GM06990 (cell line): Measurements from ENCODE around the gene DMAP1.
A peak's percentile ranks its signal among the peaks of the same experiment; 100 is the strongest.
"Not testable (repeated sequence)": the region's sequence is repeated elsewhere in the genome, so short reads cannot be mapped to it uniquely, and the experiment has no call there.

Experiments used
- DNase-seq: peaks from one replicate; pipeline ENCODE4 v3.0.0-alpha.2; 2011; ENCODE audit not compliant: insufficient read length; ENCODE audit errors: extremely low read depth
- H3K27me3 ChIP-seq: replicated peaks from 2 replicates; pipeline ENCODE4 v1.6.0; 2011; ENCODE audit warnings: low read length; ENCODE audit not compliant: control insufficient read depth, insufficient read depth
- H3K36me3 ChIP-seq: 2 replicates; pipeline ENCODE4 v1.5.1; 2011; ENCODE audit warnings: low read length; ENCODE audit not compliant: control insufficient read depth, insufficient read depth
- H3K4me3 ChIP-seq: replicated peaks from 2 replicates; pipeline ENCODE4 v1.5.1; 2011; ENCODE audit warnings: low read depth, mild to moderate bottlenecking, control low read depth, low read length
- TF ChIP-seq, protein P1 (sequence below): IDR thresholded peaks from 2 replicates; pipeline ENCODE4 v1.5.1; 2011; ENCODE audit warnings: low read length, control low read depth, mild to moderate bottlenecking, inconsistent platforms; ENCODE audit not compliant: insufficient read depth, poor library complexity, severe bottlenecking

The DMAP1 gene

GRCh38 chr1:44213222-44214112 is at the start of gene DMAP1:
TSS of gene DMAP1 (plus strand) at chr1:44213471. CDS start at chr1:44213754, 283 bp downstream.
- peak within 1 kb of the TSS; percentile 95 for H3K4me3 ChIP-seq
- TF ChIP-seq, protein P1, sequence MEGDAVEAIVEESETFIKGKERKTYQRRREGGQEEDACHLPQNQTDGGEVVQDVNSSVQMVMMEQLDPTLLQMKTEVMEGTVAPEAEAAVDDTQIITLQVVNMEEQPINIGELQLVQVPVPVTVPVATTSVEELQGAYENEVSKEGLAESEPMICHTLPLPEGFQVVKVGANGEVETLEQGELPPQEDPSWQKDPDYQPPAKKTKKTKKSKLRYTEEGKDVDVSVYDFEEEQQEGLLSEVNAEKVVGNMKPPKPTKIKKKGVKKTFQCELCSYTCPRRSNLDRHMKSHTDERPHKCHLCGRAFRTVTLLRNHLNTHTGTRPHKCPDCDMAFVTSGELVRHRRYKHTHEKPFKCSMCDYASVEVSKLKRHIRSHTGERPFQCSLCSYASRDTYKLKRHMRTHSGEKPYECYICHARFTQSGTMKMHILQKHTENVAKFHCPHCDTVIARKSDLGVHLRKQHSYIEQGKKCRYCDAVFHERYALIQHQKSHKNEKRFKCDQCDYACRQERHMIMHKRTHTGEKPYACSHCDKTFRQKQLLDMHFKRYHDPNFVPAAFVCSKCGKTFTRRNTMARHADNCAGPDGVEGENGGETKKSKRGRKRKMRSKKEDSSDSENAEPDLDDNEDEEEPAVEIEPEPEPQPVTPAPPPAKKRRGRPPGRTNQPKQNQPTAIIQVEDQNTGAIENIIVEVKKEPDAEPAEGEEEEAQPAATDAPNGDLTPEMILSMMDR: no peak
- peak; percentile 87 for DNase-seq
- no peaks in the 10 kb centered on the region for H3K27me3 ChIP-seq
- H3K36me3 ChIP-seq: peaks cover 8% of the 10 kb centered on the region

- TF ChIP-seq, protein P1: no peak
- H3K27me3 ChIP-seq: no peaks in the 10 kb centered on the region; the same call in 1 of the 2 replicates
- DNase-seq: no peak
- no peak overlapping the region for H3K4me3 ChIP-seq
- H3K36me3 ChIP-seq: no peaks in the 10 kb centered on the region
Observed at GRCh38 chr1:44168520-44169098, 44.7 kb upstream of the DMAP1 start.

- Histone ChIP-seq H3K27me3 (no peaks in the 10 kb centered on the region; the same call in 1 of the 2 replicates), H3K36me3 (no peaks in the 10 kb centered on the region), H3K4me3 (no peak overlapping the region)
- DNase-seq: no peak
- TF ChIP-seq, protein P1: no peak
Observed at GRCh38 chr1:44170281-44170823, 42.9 kb upstream of the DMAP1 start.

DNA sequence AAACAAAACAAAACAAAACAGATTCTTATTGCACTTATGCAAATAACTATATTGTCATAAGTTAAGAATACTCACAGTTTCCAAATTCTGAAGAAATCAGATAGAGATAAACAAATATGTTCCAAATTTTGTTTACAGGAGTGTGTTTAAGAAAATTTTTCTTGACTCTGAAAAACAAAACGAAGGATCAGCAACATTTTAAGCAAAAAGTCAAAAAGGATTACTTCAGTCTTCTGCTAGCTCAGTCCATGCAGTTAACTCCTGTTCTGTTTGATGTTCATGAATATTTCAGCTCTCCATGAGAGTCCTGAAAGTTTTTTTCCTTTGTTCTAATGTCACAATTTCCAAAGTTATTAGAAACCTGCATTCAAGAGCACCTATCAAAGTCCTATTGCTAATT is 38.6 kb upstream of the DMAP1 start:
- H3K4me3 ChIP-seq: no peak overlapping the region
- TF ChIP-seq, protein P1: no peak
- DNase-seq: no peak
- H3K36me3 ChIP-seq: no peaks in the 10 kb centered on the region
- H3K27me3 ChIP-seq: no peaks in the 10 kb centered on the region

DNA sequence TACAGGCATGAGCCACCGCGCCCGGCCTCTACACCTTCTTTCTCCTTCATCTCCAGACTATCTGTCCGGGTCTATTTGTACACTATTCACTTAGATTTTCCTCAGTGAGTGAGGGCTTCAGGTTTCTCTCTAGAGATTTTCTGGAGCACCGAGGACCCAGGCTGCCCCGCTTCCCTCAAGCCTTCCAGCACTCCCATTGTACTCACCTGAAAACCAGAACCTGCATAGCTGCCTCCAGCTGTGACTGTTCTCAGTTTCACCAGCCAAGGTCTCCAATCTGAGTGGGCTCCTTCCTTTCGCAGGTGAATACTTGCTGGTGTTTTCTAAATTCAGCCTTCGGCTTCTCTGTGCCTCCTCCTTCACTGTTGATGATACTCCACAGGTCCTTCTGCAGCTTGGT is 12.9 kb upstream of the DMAP1 start:
- TF ChIP-seq, protein P1: no peak
- Histone ChIP-seq H3K4me3 (no peak overlapping the region), H3K27me3 (no peaks in the 10 kb centered on the region), H3K36me3 (no peaks in the 10 kb centered on the region)
- no peak for DNase-seq

GRCh38 chr1:44206545-44206944 is 6.7 kb upstream of the DMAP1 start:
- H3K27me3 ChIP-seq, DNase-seq, H3K36me3 ChIP-seq, H3K4me3 ChIP-seq: not testable (repeated sequence)
